LNCaP clone FGC (cell line): ENCODE measurements around the gene KCNQ2.
"Not testable (repeated sequence)": the region's sequence is repeated elsewhere in the genome, so short reads cannot be mapped to it uniquely, and the experiment has no call there.

Experiments
- DNase-seq: peaks from one replicate; pipeline ENCODE4 v3.0.0-alpha.2; 2011; ENCODE audit warnings: low read depth
- H3K4me3 ChIP-seq: 2 replicates; pipeline ENCODE4 v1.5.1; 2011; ENCODE audit warnings: mild to moderate bottlenecking, low read depth, low read length, control low read depth
- TF ChIP-seq, protein P1 (sequence below): IDR thresholded peaks from 2 replicates; pipeline ENCODE4 v1.5.1; 2012; ENCODE audit warnings: mild to moderate bottlenecking; ENCODE audit not compliant: control insufficient read depth, insufficient read depth; ENCODE audit errors: extremely low read depth

KCNQ2 gene

DNA sequence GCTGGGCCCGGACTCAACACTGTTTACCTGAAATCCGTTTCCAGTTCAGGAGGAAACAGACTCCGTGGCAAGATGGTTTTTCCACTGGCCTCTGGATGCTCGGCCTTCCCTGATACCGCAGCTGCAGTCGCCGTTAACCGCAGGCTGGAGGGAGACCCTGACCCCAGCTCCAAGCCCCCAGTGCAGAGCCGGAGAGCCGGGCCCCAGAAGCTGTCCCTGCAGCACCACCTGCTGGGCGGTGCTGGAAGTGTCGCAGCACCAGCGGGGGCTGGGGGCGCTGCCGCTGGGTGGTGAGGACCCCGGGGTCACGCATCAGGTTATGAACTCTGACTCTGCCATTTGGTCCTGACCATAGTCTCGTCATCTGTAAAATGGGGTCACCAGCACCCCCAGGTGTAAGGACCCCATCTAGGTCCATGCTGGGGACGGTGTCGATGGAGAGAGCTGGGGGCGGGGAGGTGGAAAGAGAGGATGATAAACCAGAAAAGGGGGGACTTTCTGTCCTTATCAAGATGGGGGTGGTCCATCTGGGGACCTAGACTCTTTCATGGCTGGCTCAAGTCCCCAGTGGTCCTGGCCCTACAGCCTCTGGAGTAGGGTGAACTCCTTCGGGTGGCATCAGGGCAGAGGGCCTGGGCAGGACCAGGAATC is 90.5 kb downstream of the KCNQ2 start:
- TF ChIP-seq, protein P1, sequence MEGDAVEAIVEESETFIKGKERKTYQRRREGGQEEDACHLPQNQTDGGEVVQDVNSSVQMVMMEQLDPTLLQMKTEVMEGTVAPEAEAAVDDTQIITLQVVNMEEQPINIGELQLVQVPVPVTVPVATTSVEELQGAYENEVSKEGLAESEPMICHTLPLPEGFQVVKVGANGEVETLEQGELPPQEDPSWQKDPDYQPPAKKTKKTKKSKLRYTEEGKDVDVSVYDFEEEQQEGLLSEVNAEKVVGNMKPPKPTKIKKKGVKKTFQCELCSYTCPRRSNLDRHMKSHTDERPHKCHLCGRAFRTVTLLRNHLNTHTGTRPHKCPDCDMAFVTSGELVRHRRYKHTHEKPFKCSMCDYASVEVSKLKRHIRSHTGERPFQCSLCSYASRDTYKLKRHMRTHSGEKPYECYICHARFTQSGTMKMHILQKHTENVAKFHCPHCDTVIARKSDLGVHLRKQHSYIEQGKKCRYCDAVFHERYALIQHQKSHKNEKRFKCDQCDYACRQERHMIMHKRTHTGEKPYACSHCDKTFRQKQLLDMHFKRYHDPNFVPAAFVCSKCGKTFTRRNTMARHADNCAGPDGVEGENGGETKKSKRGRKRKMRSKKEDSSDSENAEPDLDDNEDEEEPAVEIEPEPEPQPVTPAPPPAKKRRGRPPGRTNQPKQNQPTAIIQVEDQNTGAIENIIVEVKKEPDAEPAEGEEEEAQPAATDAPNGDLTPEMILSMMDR: peak; percentile 89
- DNase-seq: no peak
- H3K4me3 ChIP-seq: no peak overlapping the region

DNA sequence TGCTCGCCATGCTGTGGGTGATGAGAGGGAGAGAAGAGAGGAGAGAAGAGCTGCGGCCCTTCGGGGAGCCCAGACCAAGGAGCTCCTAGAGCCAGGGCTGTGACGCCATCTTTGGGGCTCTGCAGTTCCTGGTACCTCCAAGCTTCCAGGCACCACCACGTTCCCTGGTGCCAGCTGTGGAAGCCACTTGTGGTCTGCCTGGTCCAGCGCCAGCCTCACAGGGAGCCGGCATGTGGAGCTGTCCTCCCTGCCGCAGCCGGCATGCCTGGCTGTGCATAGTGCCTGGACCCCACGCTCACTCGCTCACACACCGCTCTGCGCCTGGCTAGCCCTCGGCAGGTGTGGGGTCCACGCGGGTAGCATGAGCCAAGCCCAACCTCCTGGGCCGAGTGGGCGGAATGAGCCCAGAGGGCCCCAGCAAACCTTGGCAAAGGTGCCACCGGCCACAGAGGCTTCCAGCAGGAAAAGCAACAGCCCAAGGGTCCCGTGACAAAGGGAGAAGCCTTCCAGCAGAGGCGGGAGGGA is 92.0 kb downstream of the KCNQ2 start:
- DNase-seq: no peak
- H3K4me3 ChIP-seq: no peak overlapping the region
- TF ChIP-seq, protein P1: no peak

DNA sequence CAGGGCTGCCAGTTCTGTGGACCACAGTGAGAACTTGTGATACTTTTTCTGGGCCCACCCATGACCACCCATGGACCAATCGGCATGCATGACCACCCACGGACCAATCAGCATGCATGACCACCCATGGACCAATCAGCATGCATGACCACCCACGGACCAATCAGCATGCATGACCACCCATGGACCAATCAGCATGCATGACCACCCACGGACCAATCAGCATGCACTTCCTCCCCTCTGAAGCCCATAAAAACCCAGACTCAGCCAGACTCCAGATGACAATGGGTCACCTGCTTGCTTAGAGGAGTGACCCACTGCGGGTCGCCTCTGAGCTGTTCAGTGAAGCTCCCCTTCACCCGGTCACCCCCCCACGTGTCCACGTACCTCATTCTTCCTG is 92.6 kb downstream of the KCNQ2 start:
- H3K4me3 ChIP-seq, DNase-seq: not testable (repeated sequence)

DNA sequence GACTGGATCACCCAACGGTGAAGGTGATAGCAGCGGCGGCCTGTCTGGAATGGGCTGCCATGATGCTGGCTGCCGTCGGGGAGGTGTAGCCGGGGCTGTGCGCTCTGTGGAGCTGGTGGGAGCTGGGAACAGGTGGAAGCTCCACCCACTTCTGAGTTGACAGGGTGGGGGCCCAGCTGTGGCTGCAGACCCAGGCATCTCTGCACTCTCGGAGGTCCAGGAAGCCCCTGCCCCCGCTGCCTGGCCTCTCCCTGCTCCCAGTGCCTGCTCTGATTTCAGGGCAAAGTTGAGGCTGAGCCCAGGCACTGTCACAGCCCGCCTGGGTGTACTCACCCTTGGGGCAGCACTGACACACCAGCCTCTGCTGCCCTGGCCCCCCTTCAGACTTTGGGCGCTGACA is 93.2 kb downstream of the KCNQ2 start:
- no peak overlapping the region for H3K4me3 ChIP-seq
- TF ChIP-seq, protein P1: no peak

DNA sequence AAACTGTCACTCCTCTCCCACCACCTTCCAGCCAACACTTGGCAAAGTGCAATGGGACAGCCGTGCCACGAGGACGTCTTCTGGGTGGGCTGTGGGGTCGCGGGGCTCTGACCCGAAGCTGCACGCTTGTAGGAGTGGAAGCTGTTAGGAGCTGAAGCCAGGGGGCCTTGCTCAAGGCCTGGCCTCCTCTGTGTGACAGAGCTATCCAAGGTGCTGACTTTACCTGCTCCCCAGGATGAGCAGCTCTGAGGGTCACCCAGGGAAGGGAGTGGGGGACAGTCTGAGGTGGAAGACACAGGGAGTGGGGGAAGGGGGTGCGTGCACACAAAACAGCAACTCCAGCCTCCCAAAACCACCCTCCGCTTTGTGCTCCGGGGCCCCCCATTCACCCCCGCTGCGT is 93.8 kb downstream of the KCNQ2 start:
- H3K4me3 ChIP-seq: no peak overlapping the region
- TF ChIP-seq, protein P1: 0 out of 2 replicates have a peak, but pooled peaks have one; percentile 4
- DNase-seq: no peak

More for the DNA sequence above, 93.2 kb downstream of the KCNQ2 start:
- DNase-seq: no peak

DNA sequence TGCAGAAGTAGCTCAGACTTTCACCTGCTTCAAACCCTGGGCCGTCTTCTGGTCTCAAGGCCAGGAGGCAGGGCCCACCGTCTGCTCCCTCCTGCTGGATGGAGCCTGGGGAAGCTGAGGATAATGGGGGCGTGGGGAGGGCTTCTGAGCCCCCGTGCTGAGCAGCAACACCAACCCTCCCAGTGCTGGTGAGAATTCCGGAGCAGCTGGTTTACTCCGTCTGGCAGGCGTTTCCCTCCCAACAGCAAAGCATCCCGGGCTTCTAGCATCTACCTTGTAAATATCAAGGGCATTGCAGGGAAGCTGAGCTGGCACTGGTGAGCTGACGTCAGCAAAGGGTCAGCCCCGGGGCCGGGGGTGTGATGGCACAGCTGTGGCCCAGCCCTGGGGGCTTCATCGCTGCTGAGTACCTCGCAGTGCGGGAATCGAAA is 94.5 kb downstream of the KCNQ2 start:
- TF ChIP-seq, protein P1: no peak
- DNase-seq: no peak
- no peak overlapping the region for H3K4me3 ChIP-seq

DNA sequence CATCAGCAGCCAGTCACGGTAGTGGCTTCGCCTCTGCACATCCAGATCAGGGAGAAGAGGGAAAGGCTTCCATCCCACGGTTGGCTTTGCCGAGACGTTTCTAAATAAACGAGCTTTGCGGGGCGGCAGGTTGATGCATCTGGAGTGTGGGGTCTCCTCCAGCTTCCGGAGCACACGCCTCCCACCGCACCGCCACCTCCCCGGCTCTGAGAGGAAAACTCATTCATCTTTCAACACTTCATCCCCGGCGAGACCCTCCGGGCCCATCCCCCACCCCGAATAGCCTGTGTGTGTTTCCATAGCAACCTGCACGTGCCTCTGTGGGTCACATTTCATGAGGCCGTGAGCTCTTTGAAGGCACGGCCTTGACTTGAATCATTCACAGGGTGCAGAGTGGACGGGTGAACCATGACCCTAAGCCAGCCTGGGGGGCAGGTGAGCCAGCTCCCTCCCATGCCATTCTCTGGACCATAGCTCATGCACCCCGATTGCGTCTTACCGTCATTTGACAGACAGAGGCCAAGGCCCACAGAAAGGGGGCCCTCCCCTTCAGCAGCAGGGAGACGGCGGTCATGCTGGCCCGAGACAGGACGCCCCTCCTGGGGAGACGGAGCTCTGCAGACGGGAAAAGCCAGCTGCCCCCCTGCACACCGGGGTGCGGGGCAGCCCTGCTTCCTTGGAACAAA is 95.1 kb downstream of the KCNQ2 start:
- no peak for DNase-seq
- TF ChIP-seq, protein P1: no peak

More for the DNA sequence above, 95.1 kb downstream of the KCNQ2 start:
- no peak overlapping the region for H3K4me3 ChIP-seq
